Peyer's patch (tissue), 4 donors: Measurements from ENCODE around the gene FAM20B. TPM values are rescaled to one million over a fixed set of nuclear protein-coding genes. Genes with fewer than 3 reads are reported as not detected.
"Not testable (repeated sequence)": the region's sequence is repeated elsewhere in the genome, so short reads cannot be mapped to it uniquely, and the experiment has no call there.

Experiments used
- DNase-seq, 3 donors: peaks; one replicate each; pipeline ENCODE4 v3.0.0-alpha.2; 2017 to 2019
- H3K27ac ChIP-seq, 4 donors: fragments of 200-600 bp; sonication (generic); one replicate each; pipeline ENCODE4 v1.5.1; 2016 to 2019
- H3K27me3 ChIP-seq, 2 donors: fragments of 200-600 bp; sonication (generic); one replicate each; pipeline ENCODE4 v1.5.1; 2019
- H3K36me3 ChIP-seq, 3 donors: fragments of 200-600 bp; sonication (generic); one replicate each; pipeline ENCODE4 v1.5.1; 2016 to 2019
- H3K4me1 ChIP-seq, 4 donors: fragments of 200-600 bp; sonication (generic); one replicate each; pipeline ENCODE4 v1.5.1; 2016 to 2019
- H3K4me3 ChIP-seq, 4 donors: fragments of 200-600 bp; sonication (generic); 1 replicate in 3 of 4; 2 replicates in 1 of 4; pipeline ENCODE4 v1.5.1; 2016 to 2019; ENCODE audit warnings: mild to moderate bottlenecking in 1 of 4
- H3K9me3 ChIP-seq, 4 donors: fragments of 200-600 bp; sonication (generic); one replicate each; pipeline ENCODE4 v1.5.1; 2016 to 2019; ENCODE audit warnings: mild to moderate bottlenecking in 1 of 4
- CTCF ChIP-seq, 6 experiments: fragments of 450-650 bp in 4 of 6; fragments of 200-600 bp in 2 of 6; sonication (generic) in 1 of 6; IDR thresholded peaks; one replicate each; pipeline ENCODE4 v1.5.1; 2017 to 2019; ENCODE audit warnings: antibody characterized with exemption in 6 of 6, mild to moderate bottlenecking in 3 of 6, moderate library complexity in 1 of 6
- POLR2A ChIP-seq, 2 donors: fragments of 450-650 bp; IDR thresholded peaks; one replicate each; pipeline ENCODE4 v1.5.1; 2017; ENCODE audit warnings: antibody characterized with exemption in 2 of 2, mild to moderate bottlenecking in 2 of 2, moderate library complexity in 2 of 2
- total RNA-seq, 4 donors: library from RNA; depleted of rRNA; stranded (reverse); fragments of >200 nt; gene quantifications; one replicate each; pipeline ENCODE4 v1.1.0, GENCODE V29; 2016

Gene FAM20B
- 10 to 100 TPM; 13.8 to 18.8 (median 17.2) TPM for total RNA-seq

- peak; percentile 89 to 98 (median 97) for DNase-seq
- H3K4me1 ChIP-seq: peaks cover 0 to 42% (median 4%) of the 10 kb centered on the region in 4 donors
- H3K4me3 ChIP-seq: peak within 1 kb of the TSS; percentile 63 to 98 (median 79)
- no peaks in the 10 kb centered on the region for H3K9me3 ChIP-seq
- no peaks in the 10 kb centered on the region for H3K27me3 ChIP-seq
- H3K27ac ChIP-seq: peak within 1 kb of the TSS; percentile 88 to 99 (median 95)
- TF ChIP-seq POLR2A (IDR thresholded peaks at IDR 0.05) (no peak), CTCF (IDR thresholded peaks at IDR 0.05) (peak in 2 of 6 experiments; percentile 10 to 35)
- H3K36me3 ChIP-seq: no peaks in the 10 kb centered on the region
Observed at GRCh38 chr1:179025125-179025974, at the start of gene FAM20B. FAM20B (plus strand) TSS chr1:179025894; CDS start chr1:179043848, 17,954 bp downstream.

DNA sequence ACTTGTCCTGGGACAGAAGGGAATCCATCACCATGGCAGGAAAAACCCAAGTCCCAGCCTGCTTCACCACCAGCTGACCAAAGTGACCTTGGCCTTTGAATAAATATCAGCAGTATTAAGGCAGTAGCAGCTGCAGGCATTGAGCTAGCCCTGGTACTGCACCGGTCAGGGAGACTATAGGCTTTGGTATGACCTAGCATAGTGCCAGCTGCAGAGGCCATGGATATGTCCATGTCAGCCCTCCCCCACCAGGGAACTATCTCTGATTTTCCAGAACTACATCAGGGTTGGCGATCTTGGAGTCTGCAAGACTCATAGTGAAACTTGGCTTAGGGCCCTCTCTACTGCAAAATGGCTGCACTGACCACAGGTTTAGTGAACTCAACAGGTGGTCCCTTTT is 49.2 kb upstream of the FAM20B start:
- DNase-seq: no peak
- Histone ChIP-seq H3K4me1 (no peaks in the 10 kb centered on the region), H3K36me3 (no peaks in the 10 kb centered on the region), H3K4me3 (no peak overlapping the region), H3K27me3 (no peaks in the 10 kb centered on the region), H3K9me3 (peaks cover 0 to 11% (median 5%) of the 10 kb centered on the region in 4 donors), H3K27ac (no peak overlapping the region)
- TF ChIP-seq POLR2A (IDR thresholded peaks at IDR 0.05) (no peak), CTCF (IDR thresholded peaks at IDR 0.05) (no peak)

- Histone ChIP-seq H3K4me1 (no peaks in the 10 kb centered on the region), H3K4me3 (no peak overlapping the region), H3K27ac (no peak overlapping the region), H3K36me3 (no peaks in the 10 kb centered on the region), H3K27me3 (no peaks in the 10 kb centered on the region), H3K9me3 (no peaks in the 10 kb centered on the region)
- no peak for DNase-seq
- TF ChIP-seq CTCF (IDR thresholded peaks at IDR 0.05) (no peak), POLR2A (IDR thresholded peaks at IDR 0.05) (no peak)
Observed at GRCh38 chr1:178986204-178986603, 39.5 kb upstream of the FAM20B start.

- not testable (repeated sequence) for H3K4me1 ChIP-seq, DNase-seq, H3K4me3 ChIP-seq, H3K36me3 ChIP-seq, H3K27ac ChIP-seq, H3K9me3 ChIP-seq, H3K27me3 ChIP-seq
Observed at GRCh38 chr1:178988198-178988597, 37.5 kb upstream of the FAM20B start.

- no peak overlapping the region for H3K27ac ChIP-seq
- no peaks in the 10 kb centered on the region for H3K4me1 ChIP-seq
- H3K36me3 ChIP-seq: no peaks in the 10 kb centered on the region
- no peak overlapping the region for H3K4me3 ChIP-seq
- no peaks in the 10 kb centered on the region for H3K9me3 ChIP-seq
- no peak for DNase-seq
- H3K27me3 ChIP-seq: no peaks in the 10 kb centered on the region
- TF ChIP-seq CTCF (IDR thresholded peaks at IDR 0.05) (no peak), POLR2A (IDR thresholded peaks at IDR 0.05) (no peak)
Observed at GRCh38 chr1:178993559-178993958, 32.1 kb upstream of the FAM20B start.

DNA sequence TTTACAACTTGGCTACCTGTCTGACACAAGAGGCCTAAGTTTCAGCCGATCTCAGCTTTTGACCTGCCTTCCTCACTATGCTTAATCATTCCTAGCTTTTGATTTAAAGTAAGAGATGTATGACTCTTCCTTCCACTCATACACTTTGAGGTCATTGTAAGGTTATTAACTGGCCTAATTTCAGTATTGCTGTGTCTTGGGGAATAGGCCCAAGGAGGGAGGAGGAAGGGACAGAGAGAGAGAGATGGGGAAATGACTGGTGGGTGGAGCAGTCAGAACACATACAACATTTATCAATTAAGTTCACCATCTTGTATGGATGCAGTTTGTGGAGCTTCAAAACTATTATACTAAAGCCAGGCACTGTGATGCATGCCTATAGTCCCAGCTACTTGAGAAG is 28.3 kb upstream of the FAM20B start:
- DNase-seq: no peak
- Histone ChIP-seq H3K27ac (no peak overlapping the region), H3K4me3 (no peak overlapping the region), H3K9me3 (no peaks in the 10 kb centered on the region), H3K27me3 (no peaks in the 10 kb centered on the region), H3K36me3 (no peaks in the 10 kb centered on the region), H3K4me1 (peaks cover 0 to 1% (median 0%) of the 10 kb centered on the region in 4 donors)
- TF ChIP-seq CTCF (IDR thresholded peaks at IDR 0.05) (no peak), POLR2A (IDR thresholded peaks at IDR 0.05) (no peak)
